CD4-positive, alpha-beta T cell (primary cell): ENCODE measurements around the gene BOD1. TPM values are rescaled to one million over a fixed set of nuclear protein-coding genes. Genes with fewer than 3 reads are reported as not detected.

Experiments
- ATAC-seq: fragments of 200-7000 bp; cut with Tn5 transposase; one replicate; pipeline ENCODE4 v1.10.0; 2022; ENCODE audit warnings: mild to moderate bottlenecking; ENCODE audit not compliant: poor library complexity
- CTCF ChIA-PET: fragments of 350-600 bp; sonication (Branson Sonifier 250); formaldehyde crosslinking; loops from one replicate; lab custom pipeline; 2021; ENCODE audit warnings: antibody characterized with exemption, inconsistent platforms; lab: Charles Lee
- POLR2A ChIA-PET: fragments of 350-600 bp; sonication (Branson Sonifier 250); formaldehyde crosslinking; loops from one replicate; lab custom pipeline; 2021; ENCODE audit warnings: antibody characterized with exemption, inconsistent platforms; lab: Charles Lee
- DNase-seq, 14 experiments: peaks; one replicate each; pipeline ENCODE4 v3.0.0-alpha.2; 2013 to 2020; ENCODE audit warnings: mixed read lengths in 2 of 14
- H3K27ac ChIP-seq, 2 donors: one replicate each; pipeline versions ENCODE4 v1.5.1 to v1.7.0; 2013; ENCODE audit warnings: low read length in 2 of 2, low read depth in 1 of 2, mild to moderate bottlenecking in 1 of 2
- H3K27me3 ChIP-seq, 2 experiments: 1 replicate in 1 of 2; 2 replicates in 1 of 2; pipeline versions ENCODE4 v1.6.1 to v1.7.0; 2013; ENCODE audit warnings: low read length in 2 of 2, control low read depth in 1 of 2, mild to moderate bottlenecking in 1 of 2, moderate library complexity in 1 of 2; ENCODE audit not compliant: insufficient read depth in 2 of 2, control insufficient read depth in 1 of 2
- H3K36me3 ChIP-seq: one replicate; pipeline ENCODE4 v1.6.1; 2013; ENCODE audit warnings: low read length, control low read depth; ENCODE audit not compliant: insufficient read depth
- H3K4me1 ChIP-seq: one replicate; pipeline ENCODE4 v1.6.1; 2013; ENCODE audit warnings: low read length, control low read depth; ENCODE audit not compliant: insufficient read depth
- H3K4me3 ChIP-seq: one replicate; pipeline ENCODE4 v1.5.1; 2013; ENCODE audit warnings: mild to moderate bottlenecking, low read length, moderate library complexity
- H3K9me3 ChIP-seq, 2 experiments: 1 replicate in 1 of 2; 2 replicates in 1 of 2; pipeline versions ENCODE4 v1.6.1 to v1.7.0; 2013; ENCODE audit warnings: low read length in 2 of 2, mild to moderate bottlenecking in 2 of 2, control low read depth in 1 of 2, moderate library complexity in 1 of 2; ENCODE audit not compliant: control insufficient read depth in 1 of 2, insufficient read depth in 1 of 2
- H3K27ac Mint-ChIP-seq: one replicate; pipeline ENCODE4 v1.8.0; 2020; ENCODE audit warnings: mixed read lengths
- H3K27me3 Mint-ChIP-seq: one replicate; pipeline ENCODE4 v1.8.0; 2021; ENCODE audit warnings: mixed read lengths
- H3K36me3 Mint-ChIP-seq: one replicate; pipeline ENCODE4 v1.8.0; 2021; ENCODE audit warnings: low read depth, mixed read lengths
- H3K4me1 Mint-ChIP-seq: one replicate; pipeline ENCODE4 v1.8.0; 2021; ENCODE audit warnings: low read depth, mixed read lengths
- H3K4me3 Mint-ChIP-seq: one replicate; pipeline ENCODE4 v1.8.0; 2020; ENCODE audit warnings: mild to moderate bottlenecking, mixed read lengths
- H3K9me3 Mint-ChIP-seq: one replicate; pipeline ENCODE4 v1.8.0; 2020; ENCODE audit warnings: mixed read lengths
- CTCF ChIP-seq: fragments of 200-600 bp; IDR thresholded peaks from one replicate; pipeline ENCODE4 v1.8.0; 2022; ENCODE audit warnings: antibody characterized with exemption, mild to moderate bottlenecking
- intact Hi-C, 2 experiments: fragments of 100-400 bp; cut with DNase I in 1 of 2; cut with micrococcal nuclease in 1 of 2; formaldehyde crosslinking; loops; one replicate each; pipeline versions ENCODE4 v1.15.1 to v1.9.0; 2023 to 2025; cut with DNase I, micrococcal nuclease
- total RNA-seq, 174 experiments: library from RNA in 2 of 174; stranded (reverse) in 2 of 174; gene quantifications; one replicate each; pipeline ENCODE4 v1.2.3 and lab custom pipeline; 2021 to 2026

BOD1 gene
- total RNA-seq, 2 experiments from 2014 or later, result 20.6 to 20.9 TPM

GRCh38 chr5:173625673-173626504, 9.4 kb upstream of the BOD1 start:
- H3K4me1 Mint-ChIP-seq, result no peaks in the 10 kb centered on the region
- Histone ChIP-seq H3K4me1 (no peaks in the 10 kb centered on the region), H3K4me3 (no peak overlapping the region), H3K36me3 (no peaks in the 10 kb centered on the region), H3K27ac (no peak overlapping the region), H3K9me3 (no peaks in the 10 kb centered on the region), H3K27me3 (peaks cover 0 to 4% of the 10 kb centered on the region in 2 experiments)
- no peak for TF ChIP-seq CTCF
- peaks cover 9% of the 10 kb centered on the region for H3K27me3 Mint-ChIP-seq
- CTCF ChIA-PET, result no interaction called here
- POLR2A ChIA-PET, result no interaction called here
- intact Hi-C loops, result no loop called here
- DNase-seq (no peak), ATAC-seq (no peak)
- no peaks in the 10 kb centered on the region for H3K9me3 Mint-ChIP-seq
- no peak overlapping the region for H3K27ac Mint-ChIP-seq
- no peak overlapping the region for H3K4me3 Mint-ChIP-seq
- no peaks in the 10 kb centered on the region for H3K36me3 Mint-ChIP-seq

GRCh38 chr5:173625261-173625660, 8.8 kb upstream of the BOD1 start:
- Mint-ChIP-seq H3K27ac (no peak overlapping the region), H3K27me3 (peaks cover 9% of the 10 kb centered on the region), H3K4me3 (no peak overlapping the region), H3K36me3 (no peaks in the 10 kb centered on the region), H3K4me1 (no peaks in the 10 kb centered on the region), H3K9me3 (no peaks in the 10 kb centered on the region)
- no peak overlapping the region for H3K27ac ChIP-seq
- POLR2A ChIA-PET, result no interaction called here
- no peaks in the 10 kb centered on the region for H3K36me3 ChIP-seq
- ATAC-seq (no peak), DNase-seq (no peak)
- no peaks in the 10 kb centered on the region for H3K9me3 ChIP-seq
- CTCF ChIA-PET, result no interaction called here
- H3K27me3 ChIP-seq, result peaks cover 0 to 4% of the 10 kb centered on the region in 2 experiments
- intact Hi-C loops, result no loop called here
- H3K4me1 ChIP-seq, result no peaks in the 10 kb centered on the region
- no peak overlapping the region for H3K4me3 ChIP-seq
- no peak for TF ChIP-seq CTCF

DNA sequence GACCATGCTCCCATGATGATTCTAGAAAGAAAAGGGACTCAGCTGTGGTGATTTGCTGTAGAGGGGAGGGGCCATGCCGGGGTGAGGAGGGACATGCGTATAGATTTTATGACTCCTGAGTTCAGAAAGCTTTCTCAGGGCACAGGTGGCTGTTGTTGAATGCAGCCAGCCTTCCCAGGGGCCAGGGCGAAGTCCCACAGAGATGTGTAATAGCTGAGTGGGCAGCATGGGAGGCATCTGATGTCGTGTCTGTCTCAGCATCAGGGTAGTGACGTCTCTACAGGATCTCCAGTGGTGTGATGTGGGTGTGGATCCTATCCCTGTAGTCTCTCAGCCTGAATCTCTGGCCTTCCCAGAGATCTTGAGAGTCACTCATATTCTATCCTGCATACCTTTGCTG, 7.8 kb upstream of the BOD1 start:
- Histone ChIP-seq H3K36me3 (no peaks in the 10 kb centered on the region), H3K4me1 (no peaks in the 10 kb centered on the region), H3K27me3 (peaks cover 0 to 4% of the 10 kb centered on the region in 2 experiments), H3K27ac (no peak overlapping the region), H3K9me3 (no peaks in the 10 kb centered on the region), H3K4me3 (no peak overlapping the region)
- Mint-ChIP-seq H3K36me3 (no peaks in the 10 kb centered on the region), H3K27me3 (peaks cover 9% of the 10 kb centered on the region), H3K9me3 (no peaks in the 10 kb centered on the region), H3K4me3 (no peak overlapping the region), H3K4me1 (no peaks in the 10 kb centered on the region), H3K27ac (no peak overlapping the region)
- no peak for DNase-seq
- intact Hi-C loops, result no loop called here
- ChIA-PET CTCF (no interaction called here), POLR2A (no interaction called here)
- ATAC-seq, result no peak
- no peak for TF ChIP-seq CTCF
